H1 (cell line): Measurements from ENCODE around the gene UBASH3B. TPM values are rescaled to one million over a fixed set of nuclear protein-coding genes. Genes with fewer than 3 reads are reported as not detected.

Experiments used
- CTCF ChIA-PET: fragments of 300-600 bp; sonication (Branson Sonifier 250); formaldehyde crosslinking; loops from one replicate; lab custom pipeline; 2021; ENCODE audit not compliant: partially characterized antibody; lab: Charles Lee
- POLR2A ChIA-PET: fragments of 300-600 bp; sonication (Branson Sonifier 250); formaldehyde crosslinking; loops from one replicate; lab custom pipeline; 2021; ENCODE audit warnings: inconsistent platforms; ENCODE audit not compliant: partially characterized antibody; lab: Charles Lee
- DNase-seq, 2 experiments: peaks; one replicate each; pipeline versions ENCODE4 v3.0.0 to v3.0.0-alpha.2; 2010 to 2022; ENCODE audit warnings: low spot score in 2 of 2, low read depth in 1 of 2, mixed read lengths in 1 of 2
- FAIRE-seq: peaks from 2 replicates; lab custom pipeline; 2011; peaks lifted over from hg19 to GRCh38; lab: Jason Lieb, UNC
- H2AFZ ChIP-seq: 2 replicates; pipeline ENCODE4 v1.8.1; 2012; ENCODE audit warnings: low read length, inconsistent platforms
- H2AK5ac ChIP-seq: 2 replicates; pipeline ENCODE4 v1.6.1; 2013; ENCODE audit warnings: low read depth, low read length
- H2BK120ac ChIP-seq: replicated peaks from 2 replicates; pipeline ENCODE3; 2013; ENCODE audit warnings: low read depth, low read length, inconsistent platforms
- H2BK12ac ChIP-seq: 2 replicates; pipeline ENCODE4 v1.6.1; 2013; ENCODE audit warnings: low read depth, low read length
- H2BK15ac ChIP-seq: 2 replicates; pipeline ENCODE4 v1.6.1; 2013; ENCODE audit warnings: low read length
- H2BK20ac ChIP-seq: 2 replicates; pipeline ENCODE4 v1.6.1; 2013; ENCODE audit warnings: low read length
- H2BK5ac ChIP-seq: 2 replicates; pipeline ENCODE4 v1.6.1; 2013; ENCODE audit warnings: low read depth, low read length
- H3K14ac ChIP-seq: 2 replicates; pipeline ENCODE4 v1.6.1; 2013; ENCODE audit warnings: inconsistent platforms; ENCODE audit not compliant: insufficient read length
- H3K18ac ChIP-seq: 2 replicates; pipeline ENCODE4 v1.6.1; 2013; ENCODE audit warnings: low read length; ENCODE audit errors: extremely low read depth
- H3K23ac ChIP-seq: 2 replicates; pipeline ENCODE4 v1.6.1; 2013; ENCODE audit warnings: inconsistent platforms; ENCODE audit not compliant: insufficient read length
- H3K23me2 ChIP-seq: 2 replicates; pipeline ENCODE4 v1.6.1; 2013; ENCODE audit warnings: low read depth, low read length
- H3K27ac ChIP-seq: 2 replicates; pipeline ENCODE4 v1.6.1; 2011; ENCODE audit warnings: low read depth, low read length, inconsistent platforms
- H3K27me3 ChIP-seq, 4 experiments: replicated peaks in 1 of 4; 1 replicate in 1 of 4; 2 replicates in 3 of 4; pipeline versions ENCODE4 v1.6.1 to v1.8.1; 2011 to 2013; ENCODE audit warnings: low read length in 3 of 4, mild to moderate bottlenecking in 3 of 4, inconsistent platforms in 2 of 4, mixed read lengths in 2 of 4, moderate library complexity in 1 of 4; ENCODE audit not compliant: control insufficient read depth in 3 of 4, insufficient read depth in 3 of 4; ENCODE audit errors: extremely low read depth in 1 of 4
- H3K36me3 ChIP-seq, 4 experiments: 2 replicates each; pipeline versions ENCODE4 v1.6.1 to v1.8.1; 2011 to 2013; ENCODE audit warnings: mild to moderate bottlenecking in 4 of 4, low read length in 3 of 4, moderate library complexity in 2 of 4, control low read depth in 1 of 4, inconsistent platforms in 1 of 4; ENCODE audit not compliant: insufficient read depth in 4 of 4, control insufficient read depth in 2 of 4
- H3K4ac ChIP-seq: replicated peaks from 2 replicates; pipeline ENCODE3; 2013; ENCODE audit warnings: low read length, low read depth, mixed read lengths, inconsistent platforms; ENCODE audit not compliant: insufficient read length
- H3K4me1 ChIP-seq, 4 experiments: replicated peaks in 1 of 4; 1 replicate in 1 of 4; 2 replicates in 3 of 4; pipeline versions ENCODE4 v1.6.1 to v1.8.1; 2011 to 2013; ENCODE audit warnings: low read length in 3 of 4, inconsistent platforms in 2 of 4, mixed read lengths in 1 of 4; ENCODE audit not compliant: insufficient read depth in 4 of 4, control insufficient read depth in 3 of 4
- H3K4me2 ChIP-seq, 2 experiments: 2 replicates each; pipeline versions ENCODE4 v1.6.1 to v1.8.1; 2011 to 2013; ENCODE audit warnings: low read depth in 2 of 2, low read length in 2 of 2, control low read depth in 1 of 2, inconsistent platforms in 1 of 2, mild to moderate bottlenecking in 1 of 2; ENCODE audit not compliant: insufficient read depth in 1 of 2
- H3K4me3 ChIP-seq, 4 experiments: fragments of 200-600, 300-600 bp in 1 of 4; sonication (generic), shearing (Covaris generic), sonication (Bioruptor Twin) in 1 of 4; 2 replicates each; pipeline versions ENCODE4 v1.5.1 to v1.8.1; 2011 to 2016; ENCODE audit warnings: low read length in 4 of 4, low read depth in 3 of 4, control low read depth in 2 of 4, inconsistent platforms in 2 of 4, mild to moderate bottlenecking in 2 of 4, mixed read lengths in 1 of 4, moderate library complexity in 1 of 4; ENCODE audit not compliant: insufficient read depth in 2 of 4; ENCODE audit errors: extremely low read depth in 1 of 4
- H3K56ac ChIP-seq: replicated peaks from 2 replicates; pipeline ENCODE3; 2013; ENCODE audit warnings: low read depth, mild to moderate bottlenecking, mixed read lengths, low read length, inconsistent platforms; ENCODE audit not compliant: insufficient read length
- H3K79me1 ChIP-seq: 2 replicates; pipeline ENCODE4 v1.6.1; 2013; ENCODE audit warnings: low read depth, low read length, control low read depth
- H3K79me2 ChIP-seq, 2 experiments: 2 replicates each; pipeline versions ENCODE4 v1.6.1 to v1.8.1; 2012 to 2013; ENCODE audit warnings: low read length in 2 of 2, mild to moderate bottlenecking in 2 of 2, inconsistent platforms in 1 of 2; ENCODE audit not compliant: insufficient read depth in 2 of 2, control insufficient read depth in 1 of 2
- H3K9ac ChIP-seq, 4 experiments: replicated peaks in 1 of 4; 1 replicate in 1 of 4; 2 replicates in 3 of 4; pipeline versions ENCODE4 v1.6.1 to v1.8.1; 2011 to 2013; ENCODE audit warnings: low read depth in 3 of 4, low read length in 3 of 4, control low read depth in 2 of 4, mild to moderate bottlenecking in 2 of 4, moderate library complexity in 2 of 4, inconsistent platforms in 1 of 4; ENCODE audit errors: extremely low read depth in 1 of 4
- H3K9me3 ChIP-seq, 2 experiments: 2 replicates each; pipeline versions ENCODE4 v1.6.1 to v1.8.1; 2012 to 2013; ENCODE audit warnings: mild to moderate bottlenecking in 2 of 2, moderate library complexity in 2 of 2, control low read depth in 1 of 2, inconsistent platforms in 1 of 2, low read depth in 1 of 2, low read length in 1 of 2, mixed read lengths in 1 of 2; ENCODE audit not compliant: insufficient read depth in 2 of 2
- H4K20me1 ChIP-seq, 2 experiments: replicated peaks in 1 of 2; 2 replicates each; pipeline versions ENCODE3 to v1.8.1; 2011 to 2013; ENCODE audit warnings: inconsistent platforms in 2 of 2, low read length in 2 of 2, mild to moderate bottlenecking in 1 of 2; ENCODE audit not compliant: insufficient read depth in 2 of 2, control insufficient read depth in 1 of 2
- H4K5ac ChIP-seq: 2 replicates; pipeline ENCODE4 v1.6.1; 2013; ENCODE audit warnings: low read length, low read depth, mixed read lengths, inconsistent platforms; ENCODE audit not compliant: insufficient read length
- H4K8ac ChIP-seq: 2 replicates; pipeline ENCODE4 v1.8.0; 2013; ENCODE audit warnings: mild to moderate bottlenecking, moderate library complexity, low read length, inconsistent platforms; ENCODE audit not compliant: insufficient read depth; ENCODE audit errors: extremely low read depth
- H4K91ac ChIP-seq: replicated peaks from 2 replicates; pipeline ENCODE3; 2013; ENCODE audit warnings: low read length, mixed read lengths, inconsistent platforms; ENCODE audit not compliant: insufficient read length
- CHD1 ChIP-seq: IDR thresholded peaks from 2 replicates; pipeline ENCODE4 v1.6.1; 2012; ENCODE audit warnings: low read depth, low read length, improper control_type of control experiment
- CTBP2 ChIP-seq: IDR thresholded peaks from 2 replicates; pipeline ENCODE4 v1.7.0; 2011; ENCODE audit warnings: borderline replicate concordance, mild to moderate bottlenecking, moderate library complexity, mixed read lengths, low read length; ENCODE audit not compliant: insufficient read depth, insufficient read length
- E2F6 ChIP-seq: IDR thresholded peaks from 2 replicates; pipeline ENCODE4 v1.6.1; 2012; ENCODE audit warnings: inconsistent platforms
- EP300 ChIP-seq, 2 experiments: IDR thresholded peaks; 1 replicate in 1 of 2; 2 replicates in 1 of 2; pipeline ENCODE4 v1.6.1; 2011 to 2012; ENCODE audit warnings: low read depth in 2 of 2, low read length in 2 of 2, mild to moderate bottlenecking in 2 of 2, borderline replicate concordance in 1 of 2, inconsistent platforms in 1 of 2, moderate library complexity in 1 of 2
- FOSL1 ChIP-seq: IDR thresholded peaks from 2 replicates; pipeline ENCODE4 v1.6.1; 2011; ENCODE audit warnings: mild to moderate bottlenecking, low read depth, low read length, moderate library complexity; ENCODE audit not compliant: insufficient read depth
- GABPA ChIP-seq: IDR thresholded peaks from 2 replicates; pipeline ENCODE4 v1.6.1; 2011; ENCODE audit warnings: mild to moderate bottlenecking, low read length, moderate library complexity, borderline replicate concordance; ENCODE audit not compliant: insufficient read depth
- HDAC6 ChIP-seq: IDR thresholded peaks from one replicate; pipeline ENCODE4 v1.7.1; 2012; ENCODE audit warnings: low read depth, mild to moderate bottlenecking, inconsistent platforms, low read length, moderate library complexity
- RFX5 ChIP-seq: IDR thresholded peaks from 2 replicates; pipeline ENCODE4 v1.6.1; 2011; ENCODE audit warnings: low read depth, low read length, improper control_type of control experiment, borderline replicate concordance
- SUZ12 ChIP-seq: fragments of 200-600 bp; sonication (generic); IDR thresholded peaks from 2 replicates; pipeline ENCODE4 v1.6.1; 2012; ENCODE audit warnings: mild to moderate bottlenecking, inconsistent platforms, low read length, moderate library complexity, mixed read lengths
- TAF1 ChIP-seq: IDR thresholded peaks from 2 replicates; pipeline ENCODE4 v1.6.1; 2011; ENCODE audit warnings: mild to moderate bottlenecking, low read depth, low read length
- TEAD4 ChIP-seq: IDR thresholded peaks from 2 replicates; pipeline ENCODE4 v1.6.1; 2012; ENCODE audit warnings: low read depth, low read length, inconsistent platforms, mixed read lengths
- WGBS, 2 experiments: shearing (Covaris generic) in 1 of 2; methylation state at CpG; one replicate each; pipeline versions ENCODE4 v1.1.6 to v1.1.7; 2013 to 2015; ENCODE audit warnings: low lambda C conversion rate in 2 of 2, mixed read lengths in 2 of 2, inconsistent platforms in 1 of 2, low coverage in 1 of 2, missing lambda C conversion rate in 1 of 2; ENCODE audit not compliant: insufficient replicate concordance in 2 of 2, insufficient coverage in 1 of 2, insufficient read length in 1 of 2; ENCODE audit errors: extremely low coverage in 1 of 2, missing lambda C conversion rate in 1 of 2; 5-methylcytosine and 5-hydroxymethylcytosine counted together
- polyA plus RNA-seq, 7 experiments: library from polyadenylated mRNA; depleted of rRNA in 3 of 7; stranded (reverse) in 5 of 7; unstranded in 2 of 7; fragments of >200 nt in 5 of 7; fragments of 200-250 nt in 2 of 7; gene quantifications; 1 replicate in 5 of 7; 2 replicates in 1 of 7; 4 replicates in 1 of 7; pipeline versions ENCODE4 v1.2.1 to v1.2.3, GENCODE V29; 2011 to 2013; ENCODE audit warnings: missing spikeins in 2 of 7, mixed read lengths in 2 of 7
- total RNA-seq: library from RNA; stranded (reverse); fragmentation: NEBNext Ultra II Directional; extraction: Animal tissue kit (Norgen Biotek cat#: 25700); gene quantifications from 2 replicates; pipeline ENCODE4 v1.2.1, GENCODE V29; 2021

The UBASH3B gene
- total and polyA plus RNA-seq, 2 of the 8 experiments (the other 6 are each of a cell fraction or from before 2014, with no cell fraction given) = 7.5 to 9.5 TPM

- Histone ChIP-seq H3K56ac (no peak overlapping the region), H3K9ac (no peak overlapping the region; a peak in 1 of 7 replicates), H2AK5ac (no peak overlapping the region), H4K91ac (no peak overlapping the region), H2AFZ (no peak overlapping the region), H4K5ac (no peak overlapping the region), H3K4ac (no peak overlapping the region), H3K18ac (no peak overlapping the region), H3K4me3 (no peak overlapping the region), H3K4me2 (no peak overlapping the region), H3K27ac (no peak overlapping the region), H4K20me1 (no peaks in the 10 kb centered on the region), H3K23me2 (no peaks in the 10 kb centered on the region), H3K79me1 (no peaks in the 10 kb centered on the region), H3K14ac (no peak overlapping the region), H3K23ac (no peak overlapping the region), H2BK15ac (no peak overlapping the region), H3K9me3 (no peaks in the 10 kb centered on the region), H2BK5ac (0 out of 2 replicates have a peak overlapping the region, but pooled peaks have one; percentile 32), H2BK20ac (no peak overlapping the region), H3K27me3 (no peaks in the 10 kb centered on the region), H3K36me3 (no peaks in the 10 kb centered on the region), H2BK12ac (no peak overlapping the region), H4K8ac (no peak overlapping the region), H3K79me2 (no peaks in the 10 kb centered on the region), H3K4me1 (peaks cover 0 to 2% (median 0%) of the 10 kb centered on the region in 4 experiments; a peak in 4 of 7 replicates), H2BK120ac (no peak overlapping the region)
- ChIA-PET POLR2A (no interaction called here), CTCF (interaction anchor here (0.7 to 24.9 kb wide), 27 partner anchors 8 to 217 kb away, joined by 3 to 356 read pairs (median 5); no protein-coding TSS in a partner anchor)
- TF ChIP-seq E2F6 = no peak
- no peak for TF ChIP-seq GABPA
- no peak for TF ChIP-seq TEAD4
- no peak for TF ChIP-seq EP300 (IDR thresholded peaks at IDR 0.05; ENCODE audit: borderline replicate concordance in 1 of 2, low read depth in 2 of 2, low read length in 2 of 2)
- no peak for TF ChIP-seq HDAC6
- no peak for TF ChIP-seq FOSL1
- TF ChIP-seq SUZ12 = no peak
- no peak for TF ChIP-seq TAF1
- no peak for TF ChIP-seq CHD1
- TF ChIP-seq CTBP2 = no peak
- no peak for TF ChIP-seq RFX5
- DNase-seq (no peak), FAIRE-seq (no peak)
- 89% methylated on average over 10 of the region's 10 CpGs; no CpG with 5 or more reads in 1 of the 2 experiments for WGBS, 2 experiments
These were observed 124.9 kb downstream of the UBASH3B start for GRCh38 chr11:122780296-122780949.
